ENCODE results near the gene HSP90AB1. TPM values are rescaled to one million over a fixed set of nuclear protein-coding genes. Genes with fewer than 3 reads are reported as not detected.

HSP90AB1 gene
- total and polyA plus RNA-seq, 9 of the 15 experiments (the other 6 are each of a cell fraction or from before 2014, with no cell fraction given) = 1,780 to 3,358 (median 2,262) TPM

- TF ChIP-seq ZBTB40 (IDR thresholded peaks at IDR 0.05) (peak; percentile 66; the same call in 1 of the 2 replicates), ZBTB40 (CRISPR knock-in tag; IDR thresholded peaks at IDR 0.05) (no peak), LARP7 (IDR thresholded peaks at IDR 0.05) (peak; percentile 93), GATAD2B (IDR thresholded peaks at IDR 0.05; ENCODE audit: borderline replicate concordance) (no peak), BHLHE40 (IDR thresholded peaks at IDR 0.05; ENCODE audit: low read length) (no peak), BRD9 (IDR thresholded peaks at IDR 0.05; ENCODE audit: low read depth, partially characterized antibody) (peak; percentile 37), JUND (IDR thresholded peaks at IDR 0.05; ENCODE audit: borderline replicate concordance, low read depth, low read length) (peak; percentile 59; the same call in 1 of the 2 replicates), JUND (tag; IDR thresholded peaks at IDR 0.05; ENCODE audit: borderline replicate concordance, low read depth, low read length) (no peak; the same call in 2 of the 3 replicates), MXI1 (IDR thresholded peaks at IDR 0.05; ENCODE audit: low read depth, low read length) (no peak), ETS1 (conservative IDR thresholded peaks at IDR 0.05; ENCODE audit: control insufficient read depth, low read depth, low read length) (no peak), MYC (IDR thresholded peaks at IDR 0.05; ENCODE audit: low read depth, low read length) (no peak), MYC (CRISPR knock-in tag; IDR thresholded peaks at IDR 0.05; ENCODE audit: borderline replicate concordance, low read depth) (no peak), RBM17 (IDR thresholded peaks at IDR 0.05; ENCODE audit: borderline replicate concordance, low read depth, low read length) (no peak), ZBED1 (IDR thresholded peaks at IDR 0.05) (no peak), ZKSCAN1 (IDR thresholded peaks at IDR 0.05; ENCODE audit: low read depth, low read length) (no peak), ZNF263 (CRISPR knock-in tag; IDR thresholded peaks at IDR 0.05; ENCODE audit: borderline replicate concordance) (no peak), NR1H2 (CRISPR knock-in tag; IDR thresholded peaks at IDR 0.05) (no peak), KDM1A (IDR thresholded peaks at IDR 0.05) (no peak)
- TF ChIP-seq, protein P1, sequence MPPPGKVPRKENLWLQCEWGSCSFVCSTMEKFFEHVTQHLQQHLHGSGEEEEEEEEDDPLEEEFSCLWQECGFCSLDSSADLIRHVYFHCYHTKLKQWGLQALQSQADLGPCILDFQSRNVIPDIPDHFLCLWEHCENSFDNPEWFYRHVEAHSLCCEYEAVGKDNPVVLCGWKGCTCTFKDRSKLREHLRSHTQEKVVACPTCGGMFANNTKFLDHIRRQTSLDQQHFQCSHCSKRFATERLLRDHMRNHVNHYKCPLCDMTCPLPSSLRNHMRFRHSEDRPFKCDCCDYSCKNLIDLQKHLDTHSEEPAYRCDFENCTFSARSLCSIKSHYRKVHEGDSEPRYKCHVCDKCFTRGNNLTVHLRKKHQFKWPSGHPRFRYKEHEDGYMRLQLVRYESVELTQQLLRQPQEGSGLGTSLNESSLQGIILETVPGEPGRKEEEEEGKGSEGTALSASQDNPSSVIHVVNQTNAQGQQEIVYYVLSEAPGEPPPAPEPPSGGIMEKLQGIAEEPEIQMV (tag; conservative IDR thresholded peaks at IDR 0.05; ENCODE audit: low read depth) = 0 out of 2 replicates have a peak, but pooled peaks have one; percentile 39
Observed at GRCh38 chr6:44265722-44266233, 18.9 kb downstream of the HSP90AB1 start (continued).

All from K562 (cell line).